Stimulated activated CD4-positive, alpha-beta T cell treated with anti-CD3 and anti-CD28 coated beads, Interleukin-1b, Interleukin-23, amount 100 ng/mL, for 24 hours (primary cell): ENCODE measurements around the gene CLDN10.
"Not testable (repeated sequence)": the region's sequence is repeated elsewhere in the genome, so short reads cannot be mapped to it uniquely, and the experiment has no call there.

ENCODE experiments used
- DNase-seq, 4 experiments: peaks; one replicate each; pipeline ENCODE4 v3.0.0-alpha.2; 2020; ENCODE audit warnings: low read depth in 4 of 4, low spot score in 1 of 4

The CLDN10 gene, protein sequence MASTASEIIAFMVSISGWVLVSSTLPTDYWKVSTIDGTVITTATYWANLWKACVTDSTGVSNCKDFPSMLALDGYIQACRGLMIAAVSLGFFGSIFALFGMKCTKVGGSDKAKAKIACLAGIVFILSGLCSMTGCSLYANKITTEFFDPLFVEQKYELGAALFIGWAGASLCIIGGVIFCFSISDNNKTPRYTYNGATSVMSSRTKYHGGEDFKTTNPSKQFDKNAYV

DNA sequence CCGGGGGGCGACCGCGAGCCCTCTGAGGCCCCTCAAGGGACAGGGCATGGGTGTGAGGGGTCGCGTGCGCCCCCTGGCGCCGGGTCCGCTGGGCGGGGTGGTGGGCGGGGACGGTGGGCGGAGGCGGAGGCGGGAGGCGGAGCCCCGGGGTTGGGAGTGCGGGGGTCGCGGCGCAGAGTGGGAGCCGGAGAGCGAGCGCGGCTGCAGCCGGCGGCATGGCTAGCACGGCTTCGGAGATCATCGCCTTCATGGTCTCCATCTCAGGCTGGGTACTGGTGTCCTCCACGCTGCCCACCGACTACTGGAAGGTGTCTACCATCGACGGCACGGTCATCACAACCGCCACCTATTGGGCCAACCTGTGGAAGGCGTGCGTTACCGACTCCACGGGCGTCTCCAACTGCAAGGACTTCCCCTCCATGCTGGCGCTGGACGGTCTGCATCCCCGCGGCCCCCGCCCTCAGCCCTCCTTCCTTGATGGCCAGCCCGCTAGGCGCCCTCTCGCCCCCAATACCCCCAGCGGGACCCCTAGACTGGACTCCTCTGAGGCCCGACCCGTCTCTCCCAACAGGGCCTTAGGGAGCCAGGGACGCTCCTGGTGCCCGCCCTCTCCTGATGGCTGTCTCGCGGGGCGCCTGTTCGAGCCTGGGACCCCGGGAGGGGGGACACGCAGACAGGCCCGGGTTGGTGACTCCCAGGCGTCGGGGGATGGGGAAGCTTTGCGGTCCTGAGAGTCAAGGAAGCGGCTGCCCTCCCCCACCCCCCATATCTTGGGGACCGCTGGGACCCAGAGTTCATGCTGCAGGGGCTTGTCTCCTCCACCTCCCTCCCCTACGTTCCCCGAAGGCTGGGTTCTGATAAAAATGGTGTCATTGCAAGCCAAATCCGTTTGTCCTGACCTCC is at the start of gene CLDN10:
Gene CLDN10 (plus strand): TSS at position 182 of the 903 bp plus-strand sequence. CDS start 34 bp downstream, at position 216.
- no peak for DNase-seq

DNA sequence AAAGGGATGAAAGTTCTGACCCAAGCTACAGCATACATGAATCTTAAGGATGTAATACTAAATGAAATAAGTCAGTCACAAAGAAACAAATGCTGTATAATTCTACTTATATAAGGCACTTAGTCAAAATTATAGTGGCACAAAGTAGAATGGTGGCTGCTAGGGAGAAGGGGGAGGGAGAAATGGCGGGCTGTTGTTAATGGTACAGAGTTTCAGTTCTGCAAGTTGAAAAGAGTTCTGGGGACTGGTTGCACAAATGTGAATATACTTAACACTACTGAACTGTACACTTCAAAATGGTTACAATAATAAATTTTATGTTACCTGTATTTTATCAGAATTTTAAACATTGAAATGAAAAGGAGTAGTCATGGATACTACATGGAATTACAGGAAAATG is 48.9 kb upstream of the CLDN10 start:
- no peak for DNase-seq

DNA sequence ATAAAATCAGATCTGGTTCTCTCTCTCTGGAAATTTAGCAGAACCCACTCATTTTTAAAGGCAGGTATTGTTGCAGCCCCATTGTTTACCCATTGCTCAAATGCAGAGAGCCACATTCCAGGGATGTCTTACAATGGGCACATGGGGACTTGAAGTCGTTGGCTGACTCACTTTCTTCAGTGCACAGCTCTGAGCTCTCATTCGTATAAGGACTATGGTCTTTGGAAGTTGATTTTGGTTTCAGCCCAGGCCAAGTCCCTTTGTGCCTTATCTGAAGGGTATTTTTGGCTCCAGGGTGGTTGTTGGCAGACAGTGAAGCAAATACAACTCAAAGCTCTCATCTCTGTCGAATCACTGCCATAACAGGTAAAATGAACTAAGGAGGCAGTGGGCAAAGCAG is 47.3 kb upstream of the CLDN10 start:
- DNase-seq: no peak

DNA sequence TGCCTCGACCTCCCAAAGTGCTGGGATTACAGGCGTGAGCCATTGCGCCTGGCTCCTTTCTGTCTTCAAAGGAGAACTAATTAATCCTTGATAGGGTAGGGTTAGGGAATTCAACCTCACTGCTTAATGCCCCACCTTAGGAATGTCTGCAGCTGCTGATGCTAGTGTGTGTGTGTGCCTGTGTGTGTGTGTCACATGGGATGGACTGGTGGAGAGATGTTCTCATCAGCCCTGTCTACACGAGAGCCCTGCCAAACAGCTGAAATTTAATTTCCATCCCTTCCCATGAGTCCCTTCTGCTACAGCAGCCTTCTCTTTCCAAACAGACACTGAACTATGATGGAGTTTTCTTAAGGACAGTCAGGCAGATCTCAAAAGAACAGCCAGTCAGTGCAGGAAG is 46.5 kb upstream of the CLDN10 start:
- no peak for DNase-seq

DNA sequence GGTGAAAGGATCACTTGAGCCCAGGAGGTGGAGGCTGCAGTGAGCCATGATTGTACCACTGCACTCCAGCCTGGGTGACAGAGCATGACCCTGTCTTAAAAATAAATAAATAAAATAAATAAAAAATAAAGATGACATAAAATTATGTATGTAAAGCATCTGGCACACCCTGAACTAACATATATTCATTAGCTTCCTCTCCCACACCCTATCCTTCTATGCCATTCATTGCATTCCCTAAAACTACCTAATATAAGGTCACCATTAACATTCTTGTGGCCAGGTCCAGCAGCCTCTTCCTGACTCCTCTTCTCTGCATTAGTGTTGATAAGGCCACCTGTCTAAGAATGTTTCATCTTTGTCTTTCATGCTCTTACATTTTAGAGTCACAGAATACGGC is 44.5 kb upstream of the CLDN10 start:
- no peak for DNase-seq

DNA sequence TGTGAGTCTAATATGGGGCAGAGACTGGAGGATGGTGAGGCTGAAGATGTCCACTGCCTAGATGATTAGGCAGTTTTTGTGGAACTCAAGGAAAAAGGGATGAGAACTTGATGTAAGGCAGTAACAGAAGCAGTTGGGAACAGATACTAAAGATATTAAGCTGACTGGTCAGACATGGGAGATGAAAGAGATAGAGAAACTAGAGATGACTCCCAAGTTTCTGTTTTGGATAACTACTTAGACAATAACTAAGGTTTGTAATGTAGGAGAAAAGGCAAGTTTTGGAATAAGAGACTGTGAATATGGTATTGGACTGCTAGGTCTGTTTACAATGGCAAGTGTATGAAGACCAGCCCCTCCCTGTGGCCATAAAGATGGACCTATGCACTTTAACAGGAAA is 43.5 kb upstream of the CLDN10 start:
- no peak for DNase-seq

DNA sequence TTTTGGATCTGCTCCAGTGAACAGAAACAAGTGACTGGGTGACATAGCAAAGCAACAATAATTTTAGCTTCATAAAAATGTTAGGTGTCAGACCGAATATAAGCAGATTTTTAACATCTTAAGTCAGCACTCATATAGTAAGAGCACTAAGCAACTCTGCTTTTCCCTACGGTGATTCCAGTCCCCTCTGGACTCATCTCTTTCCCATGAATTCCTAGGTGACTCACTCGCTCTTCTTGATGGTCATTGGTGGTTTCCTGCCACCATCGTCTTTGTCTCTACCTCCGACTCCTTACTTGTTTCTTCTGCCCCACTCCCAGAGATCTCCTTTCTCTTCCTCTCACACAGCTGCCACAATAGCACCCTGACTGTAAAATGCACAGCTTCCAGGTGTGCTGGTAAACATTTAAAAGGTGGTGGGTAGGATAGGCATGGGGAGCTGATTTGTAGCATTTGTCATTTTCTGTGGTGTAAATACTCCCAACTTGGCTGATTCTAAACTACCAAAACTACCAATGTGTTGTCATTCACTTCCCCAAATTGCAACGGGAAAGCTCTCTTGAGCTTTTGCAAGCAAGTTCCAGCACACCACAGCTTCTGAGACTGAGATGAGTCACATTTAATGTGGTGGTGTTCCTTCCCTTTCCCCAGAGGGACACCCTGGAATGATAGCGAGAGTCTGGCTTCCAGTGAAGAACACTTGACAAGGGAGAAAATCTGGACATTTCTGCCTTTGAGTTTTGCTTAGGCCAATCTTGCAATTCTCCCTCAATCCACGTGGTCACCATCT is 42.8 kb upstream of the CLDN10 start:
- DNase-seq: no peak

DNA sequence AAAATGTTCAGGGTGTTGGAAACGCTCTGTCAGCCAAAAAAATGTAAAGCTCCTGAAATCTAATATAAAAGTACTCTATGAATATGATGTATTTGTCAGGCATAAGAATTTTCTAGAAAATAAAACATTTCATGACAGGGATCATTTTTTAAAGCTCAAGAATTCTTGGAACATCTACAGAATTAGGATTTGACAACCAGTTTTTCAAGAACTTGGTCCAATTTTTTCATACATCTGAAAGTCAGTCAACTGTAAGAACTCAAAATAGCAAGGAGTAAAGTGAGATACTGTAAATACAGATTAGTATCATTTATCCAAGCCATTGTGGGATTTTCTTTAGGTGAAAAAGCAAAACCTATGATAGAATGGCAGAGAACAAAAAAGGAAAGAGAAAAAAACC is 41.6 kb upstream of the CLDN10 start:
- no peak for DNase-seq

DNA sequence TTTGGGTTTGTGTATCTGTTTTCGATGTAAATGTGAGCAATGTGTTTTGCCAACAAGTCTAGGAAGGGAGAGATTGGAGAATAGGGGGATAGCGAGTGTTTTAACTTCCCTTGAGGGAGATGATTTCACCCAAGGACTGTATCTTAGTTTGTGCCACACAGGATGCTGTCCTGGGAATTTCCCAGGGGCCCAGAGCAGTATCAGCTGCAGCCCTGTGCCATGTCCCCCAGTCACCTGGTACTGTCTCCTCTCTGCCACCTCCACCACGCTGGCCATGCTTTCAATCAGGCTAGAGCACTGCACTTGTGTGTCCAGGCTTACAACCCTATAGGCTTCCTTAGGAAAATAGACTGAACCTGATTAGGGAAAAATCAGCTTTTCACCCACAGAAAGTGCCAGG is 40.1 kb upstream of the CLDN10 start:
- DNase-seq: no peak

DNA sequence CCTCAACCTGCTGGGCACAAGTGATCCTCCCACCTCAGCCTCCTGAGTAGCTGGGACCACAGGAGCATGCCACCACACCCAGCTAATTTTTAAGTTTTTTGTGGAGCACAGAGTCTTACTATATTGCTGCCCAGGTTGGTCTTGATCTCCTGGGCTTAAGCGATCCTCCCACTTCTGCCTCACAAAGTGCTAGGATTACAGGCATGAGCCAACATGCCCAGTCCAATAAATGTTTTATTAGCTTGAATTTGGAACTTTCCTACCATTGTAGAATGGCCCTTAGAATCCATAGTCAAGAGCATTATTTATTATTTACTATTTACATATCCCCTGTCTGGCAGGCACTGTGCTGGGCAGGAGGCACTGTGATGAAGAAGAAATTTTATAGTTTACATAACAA is 39.6 kb upstream of the CLDN10 start:
- no peak for DNase-seq

DNA sequence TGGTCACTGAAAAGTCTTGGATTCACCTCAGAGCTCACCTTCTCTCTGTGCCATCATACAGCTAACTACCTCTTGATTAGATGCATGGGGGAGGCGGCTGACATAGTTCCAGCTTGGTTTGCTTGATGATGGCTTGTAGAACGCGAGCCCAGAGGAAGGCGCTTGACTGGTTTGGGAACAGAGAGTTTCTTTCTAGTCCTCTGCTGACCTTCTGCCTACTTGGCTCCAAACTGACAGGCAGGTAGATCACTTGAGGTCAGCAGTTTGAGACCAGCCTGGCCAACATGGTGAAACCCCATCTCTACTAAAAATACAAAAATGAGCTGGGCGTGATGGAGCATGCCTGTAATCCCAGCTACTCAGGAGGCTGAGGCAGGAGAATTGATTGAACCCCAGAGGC is 36.9 kb upstream of the CLDN10 start:
- not testable (repeated sequence) for DNase-seq

DNA sequence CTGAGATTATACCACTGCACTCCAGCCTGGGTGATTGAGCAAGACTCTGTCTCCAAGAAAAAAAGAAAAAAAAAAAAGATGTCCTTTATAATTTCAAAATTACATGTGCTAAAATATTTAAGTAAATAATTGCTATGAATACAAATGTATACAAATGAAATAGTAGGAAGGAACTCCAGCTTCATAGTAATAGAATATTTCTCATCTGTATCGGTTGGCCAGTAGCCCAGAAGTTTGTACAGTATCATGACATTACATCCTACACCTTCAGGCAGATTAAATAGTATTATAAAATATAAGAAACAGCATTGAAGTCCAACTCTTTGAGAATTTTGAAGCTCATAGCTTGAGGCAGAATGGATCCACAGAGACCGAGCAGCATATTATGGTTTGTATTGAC is 36.5 kb upstream of the CLDN10 start:
- no peak for DNase-seq

DNA sequence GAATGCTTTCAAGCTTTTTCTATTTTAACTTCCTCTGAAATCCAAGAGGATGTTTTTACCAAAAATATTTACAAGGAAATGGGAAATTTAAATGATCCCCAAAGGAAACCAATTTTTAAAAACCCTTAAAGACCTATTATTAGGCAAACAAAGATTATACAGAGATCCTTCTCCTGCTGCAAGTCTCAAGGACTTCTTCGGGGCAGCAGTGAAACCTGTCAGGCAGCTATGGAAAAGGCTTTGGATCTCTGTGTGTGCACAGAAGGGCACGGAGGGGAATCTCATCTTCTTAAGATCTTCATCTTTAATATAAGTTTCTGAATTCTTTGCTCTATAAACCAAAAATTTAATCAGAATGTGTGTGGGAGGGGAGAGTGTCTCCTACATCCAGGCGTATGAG is 36.0 kb upstream of the CLDN10 start:
- DNase-seq: no peak

DNA sequence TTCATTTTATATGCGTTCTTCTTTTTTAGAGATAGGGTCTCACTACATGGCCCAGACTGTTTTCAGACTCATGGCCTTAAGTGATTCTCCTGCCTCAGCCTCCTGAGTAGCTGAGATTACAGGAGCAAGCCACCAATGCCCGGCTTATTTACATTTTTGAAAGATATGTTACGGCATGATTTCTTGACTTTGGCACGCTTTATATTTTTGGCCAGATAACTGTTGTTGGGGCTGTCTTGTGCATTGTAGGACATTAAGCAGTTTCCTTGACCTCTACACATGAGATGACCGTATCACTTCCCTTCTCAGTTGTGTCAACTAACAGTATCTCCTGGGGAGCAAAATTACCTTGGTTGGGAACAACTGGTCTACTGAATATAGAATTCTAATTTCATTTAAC is 28.9 kb upstream of the CLDN10 start:
- DNase-seq: no peak

DNA sequence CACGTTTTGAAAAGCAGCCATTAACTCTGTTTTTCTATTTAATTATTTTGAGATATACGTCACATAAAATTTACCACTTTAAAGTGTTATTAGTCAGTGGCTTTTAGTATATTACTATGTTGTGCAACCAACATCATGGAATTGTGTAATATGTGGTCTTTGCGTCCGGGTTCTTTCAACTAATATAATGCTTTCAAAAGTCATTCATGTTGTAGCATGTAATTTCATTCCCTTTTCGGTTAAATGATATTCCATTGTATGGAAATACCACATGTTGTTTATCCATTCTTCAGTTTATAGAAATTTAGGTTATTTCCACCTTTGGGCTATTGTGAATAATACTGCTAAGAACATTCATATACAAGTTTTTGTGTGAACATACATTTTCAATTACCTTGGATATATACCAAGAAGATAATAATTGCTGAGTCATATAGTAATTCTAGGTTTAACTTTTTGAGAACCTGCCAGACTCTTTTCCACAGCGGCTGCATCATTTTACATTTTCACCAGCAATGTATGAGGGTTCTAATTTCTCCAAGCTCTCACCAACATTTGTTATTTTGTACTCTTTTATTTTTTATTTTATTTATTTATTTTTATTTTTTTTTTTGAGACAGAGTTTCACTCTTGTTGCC is 28.1 kb upstream of the CLDN10 start:
- DNase-seq: no peak

DNA sequence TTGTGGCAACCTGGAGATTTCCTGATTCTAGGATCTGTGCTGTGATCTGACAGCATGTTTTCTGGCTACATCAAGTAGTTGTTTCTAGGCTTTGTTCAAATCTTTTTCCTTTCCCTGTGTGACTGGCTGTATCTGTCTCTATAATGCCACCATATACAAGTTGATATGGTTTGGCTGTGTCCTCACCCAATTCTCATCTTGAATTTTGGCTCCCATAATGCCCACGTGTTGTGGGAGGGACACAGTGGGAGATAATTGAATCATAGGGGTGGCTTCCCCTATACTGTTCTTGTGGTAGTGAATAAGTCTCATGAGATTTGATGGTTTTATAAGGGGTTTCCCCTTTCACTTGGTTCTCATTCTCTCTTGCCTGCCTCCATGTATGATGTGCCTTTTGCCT is 24.6 kb upstream of the CLDN10 start:
- DNase-seq: no peak

DNA sequence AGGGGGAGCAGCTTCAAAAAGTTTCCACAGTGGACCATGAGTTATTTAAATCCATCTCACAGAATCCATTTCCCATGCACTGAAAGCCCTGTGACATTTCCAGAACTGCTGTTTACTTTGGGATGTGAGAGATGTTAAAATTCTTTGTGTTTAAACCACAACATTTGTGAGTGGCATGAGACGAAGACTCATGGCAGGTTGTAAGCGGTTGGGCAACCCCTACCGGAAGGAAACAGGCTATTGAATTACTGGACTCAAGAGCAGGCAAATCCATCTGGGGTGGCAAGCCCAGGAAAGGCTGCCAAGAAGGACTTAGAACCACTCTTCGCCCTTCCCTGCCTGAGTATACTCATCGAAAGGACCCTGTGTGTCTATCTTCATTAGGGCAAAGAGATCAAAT is 22.3 kb upstream of the CLDN10 start:
- DNase-seq: no peak

DNA sequence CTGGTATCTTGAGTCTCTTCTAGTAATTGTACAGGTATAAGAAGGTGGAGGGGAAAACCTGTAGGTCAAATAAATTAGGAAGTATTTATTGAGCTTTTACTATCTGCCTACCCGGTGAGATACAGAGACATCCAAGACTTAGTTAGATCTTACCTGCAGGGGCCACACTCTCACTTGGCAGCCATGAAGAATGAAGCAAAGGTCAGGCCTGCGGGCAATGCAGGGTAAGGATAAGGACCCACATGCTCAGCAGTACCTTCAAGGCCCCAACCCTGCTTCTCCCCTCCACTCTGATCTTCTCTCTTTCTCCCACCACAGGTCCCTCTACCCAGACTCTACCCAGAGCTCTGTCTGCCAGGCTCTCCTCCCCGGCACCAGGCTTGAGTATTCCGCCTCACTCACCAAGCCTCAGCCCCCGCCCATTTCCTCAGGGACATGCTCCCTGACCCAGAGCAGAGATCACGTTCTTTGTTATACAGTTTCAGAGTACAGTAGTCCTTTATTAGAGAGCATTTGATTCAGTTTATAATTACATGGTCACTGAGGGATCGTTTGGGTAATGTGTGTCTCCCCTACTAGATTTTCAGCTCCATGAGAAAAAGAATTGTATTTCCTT is 18.9 kb upstream of the CLDN10 start:
- DNase-seq: no peak

DNA sequence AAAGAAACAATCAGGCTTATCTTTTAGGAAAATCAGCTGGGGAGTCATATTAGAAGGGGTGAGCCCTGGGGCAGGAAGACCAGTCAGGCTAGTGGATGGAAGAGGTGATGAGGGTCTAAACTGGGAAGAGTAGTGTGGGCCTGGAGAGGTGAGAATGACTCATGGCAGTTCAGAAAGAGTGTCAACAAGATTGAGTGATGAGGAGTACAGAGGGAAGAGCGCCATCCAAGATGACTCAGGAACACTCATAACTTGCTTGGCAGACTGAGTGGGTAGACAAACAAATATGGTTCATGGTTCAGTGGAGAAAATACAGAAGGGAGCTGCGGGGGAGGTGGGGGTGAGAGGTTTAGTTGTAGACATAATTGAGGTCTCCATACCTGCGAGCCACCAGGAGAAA is 17.3 kb upstream of the CLDN10 start:
- no peak for DNase-seq

DNA sequence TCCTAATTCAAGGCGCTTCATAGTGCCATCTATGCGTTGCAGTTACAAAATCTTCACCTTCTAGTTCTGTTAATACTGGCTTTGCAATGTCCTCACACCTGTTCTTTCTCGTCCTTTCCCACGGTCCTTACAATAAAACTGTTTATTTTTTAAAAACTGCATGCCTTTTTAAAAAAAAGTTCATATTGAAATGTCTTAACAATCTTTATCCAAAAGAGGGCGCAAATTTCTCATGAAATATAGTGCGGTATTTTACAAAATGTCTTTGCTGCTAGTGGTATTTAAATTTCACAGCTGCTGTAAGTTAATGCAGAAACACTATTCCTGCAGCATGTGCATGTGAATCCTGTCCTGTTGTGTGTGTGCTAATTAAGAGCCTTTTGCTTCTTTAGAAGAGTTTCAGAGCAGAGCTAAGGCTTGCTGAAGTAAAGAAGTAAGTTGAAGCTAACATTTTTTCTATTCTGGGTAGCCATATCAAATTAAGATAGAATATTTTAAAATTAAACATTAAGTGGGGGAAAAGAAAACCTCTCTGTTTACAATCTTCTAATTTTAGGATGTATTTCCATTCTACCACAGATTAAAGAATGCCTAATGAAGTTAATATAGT is 15.8 kb upstream of the CLDN10 start:
- no peak for DNase-seq

DNA sequence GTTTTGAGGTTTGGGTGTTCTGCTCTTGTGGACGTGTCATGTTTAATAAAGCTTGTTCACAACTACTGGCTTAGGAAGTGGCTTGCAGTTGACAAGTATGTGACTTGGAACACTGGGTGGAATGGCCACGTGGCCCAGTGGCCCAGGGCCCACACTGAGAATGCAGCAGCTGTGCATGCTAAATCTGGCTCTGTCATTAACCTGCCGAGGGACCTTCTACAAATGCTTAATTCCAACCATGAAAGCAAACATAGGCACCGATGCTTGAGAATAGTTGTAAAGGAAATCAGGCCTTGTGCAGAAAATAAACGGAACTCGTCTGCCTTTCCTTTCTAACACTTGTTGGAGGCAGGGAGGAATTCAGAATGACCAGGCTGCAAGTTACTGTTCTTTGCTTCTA is 11.6 kb upstream of the CLDN10 start:
- no peak for DNase-seq
